GM12875 (cell line): ENCODE data around the gene DHRS7.

Experiments
- H3K4me3 ChIP-seq: one replicate; pipeline ENCODE4 v1.5.1; 2011; ENCODE audit warnings: low read depth, low read length, control low read depth
- TF ChIP-seq, protein P1 (sequence below): IDR thresholded peaks from 2 replicates; pipeline ENCODE4 v1.5.1; 2011; ENCODE audit warnings: low read depth, mild to moderate bottlenecking, control low read depth, inconsistent platforms, low read length, moderate library complexity, borderline replicate concordance; ENCODE audit not compliant: insufficient read depth

DHRS7 gene

GRCh38 chr14:60163693-60164092 is 1.5 kb downstream of the DHRS7 start:
- no peak overlapping the region for H3K4me3 ChIP-seq
- TF ChIP-seq, protein P1, sequence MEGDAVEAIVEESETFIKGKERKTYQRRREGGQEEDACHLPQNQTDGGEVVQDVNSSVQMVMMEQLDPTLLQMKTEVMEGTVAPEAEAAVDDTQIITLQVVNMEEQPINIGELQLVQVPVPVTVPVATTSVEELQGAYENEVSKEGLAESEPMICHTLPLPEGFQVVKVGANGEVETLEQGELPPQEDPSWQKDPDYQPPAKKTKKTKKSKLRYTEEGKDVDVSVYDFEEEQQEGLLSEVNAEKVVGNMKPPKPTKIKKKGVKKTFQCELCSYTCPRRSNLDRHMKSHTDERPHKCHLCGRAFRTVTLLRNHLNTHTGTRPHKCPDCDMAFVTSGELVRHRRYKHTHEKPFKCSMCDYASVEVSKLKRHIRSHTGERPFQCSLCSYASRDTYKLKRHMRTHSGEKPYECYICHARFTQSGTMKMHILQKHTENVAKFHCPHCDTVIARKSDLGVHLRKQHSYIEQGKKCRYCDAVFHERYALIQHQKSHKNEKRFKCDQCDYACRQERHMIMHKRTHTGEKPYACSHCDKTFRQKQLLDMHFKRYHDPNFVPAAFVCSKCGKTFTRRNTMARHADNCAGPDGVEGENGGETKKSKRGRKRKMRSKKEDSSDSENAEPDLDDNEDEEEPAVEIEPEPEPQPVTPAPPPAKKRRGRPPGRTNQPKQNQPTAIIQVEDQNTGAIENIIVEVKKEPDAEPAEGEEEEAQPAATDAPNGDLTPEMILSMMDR = no peak

DNA sequence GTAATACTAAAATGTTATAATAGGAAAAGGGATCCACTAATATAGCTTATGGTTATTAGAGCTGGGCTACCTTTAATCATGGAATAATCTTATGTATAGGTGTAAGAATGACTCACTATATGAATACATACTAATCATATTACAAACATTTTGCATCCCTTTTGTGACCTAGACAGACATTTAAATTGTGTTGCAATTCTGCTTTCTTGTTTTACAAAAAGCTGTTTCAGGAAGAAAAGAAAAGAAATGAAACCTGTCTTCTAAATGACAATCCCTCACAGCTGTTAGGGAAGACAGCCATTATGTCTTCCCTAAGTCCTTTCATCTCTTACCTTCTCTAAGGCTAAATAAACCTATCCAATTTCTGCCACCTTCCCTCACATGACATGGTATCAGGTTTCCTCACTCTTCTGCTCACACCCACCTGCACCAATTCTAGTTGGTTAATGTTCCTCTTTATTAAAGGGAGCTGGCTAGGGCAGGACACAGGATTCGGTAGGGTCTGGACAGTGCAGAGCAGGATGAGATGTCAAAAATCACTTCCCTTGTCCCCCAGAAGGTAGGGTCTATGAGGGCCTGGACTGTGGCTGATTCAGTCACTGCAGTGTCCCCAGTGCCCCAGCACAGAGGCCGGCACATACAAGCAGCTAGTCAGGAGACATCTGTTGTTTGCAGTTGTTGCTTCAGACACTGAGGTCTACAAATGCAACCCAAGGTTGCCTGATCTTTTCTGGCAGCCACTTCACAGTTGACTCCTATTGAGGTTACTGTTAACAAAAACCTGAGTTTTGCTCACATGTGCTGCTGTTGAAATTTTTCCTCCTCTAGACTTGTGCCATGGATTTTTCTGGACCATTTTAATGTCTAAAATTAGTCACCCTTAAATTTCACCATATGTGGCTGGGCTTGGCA is 3.7 kb downstream of the DHRS7 start:
- TF ChIP-seq, protein P1 = no peak
- H3K4me3 ChIP-seq = no peak overlapping the region

GRCh38 chr14:60160422-60160821 is 4.8 kb downstream of the DHRS7 start:
- TF ChIP-seq, protein P1 = no peak

DNA sequence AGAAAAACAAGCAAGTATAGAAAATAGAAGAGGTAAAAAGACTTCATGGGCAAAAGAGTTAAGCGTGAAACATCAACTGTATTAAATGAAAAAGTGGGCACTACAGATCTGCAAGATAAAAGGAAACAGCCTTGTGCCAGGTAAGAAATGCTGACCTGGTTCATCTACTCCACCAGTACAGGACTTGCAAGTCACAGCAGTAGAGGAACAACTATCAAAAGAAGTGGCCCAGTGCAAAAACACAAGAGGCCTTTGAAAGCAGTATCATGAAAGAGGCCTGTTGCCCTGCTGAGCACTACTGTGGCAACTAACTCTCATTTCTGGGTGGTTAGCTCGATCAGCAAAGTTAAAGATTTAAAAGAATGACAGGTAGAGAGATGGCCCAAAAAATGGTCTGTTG is 10.5 kb downstream of the DHRS7 start:
- H3K4me3 ChIP-seq = no peak overlapping the region
- TF ChIP-seq, protein P1 = no peak

More at GRCh38 chr14:60160422-60160821, 4.8 kb downstream of the DHRS7 start:
- H3K4me3 ChIP-seq = no peak overlapping the region

DNA sequence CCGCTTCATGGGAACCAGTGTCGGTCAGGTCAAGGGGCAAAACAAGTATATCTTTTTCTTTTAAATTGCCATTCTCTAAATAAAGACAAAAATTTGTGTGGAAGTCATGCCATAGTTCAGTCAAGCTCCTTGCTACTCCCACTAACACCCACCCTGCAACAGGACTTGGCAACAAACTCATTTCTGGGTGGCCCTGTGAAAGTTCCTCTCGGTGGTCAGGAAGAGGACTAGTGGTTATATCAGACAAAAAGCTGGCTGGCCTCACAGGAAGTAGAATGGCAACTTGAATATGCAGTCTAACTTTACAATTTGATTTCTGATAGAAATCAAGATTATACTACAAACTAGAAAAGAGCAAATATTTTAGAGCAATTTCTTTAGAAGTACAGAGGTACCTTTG is 11.2 kb downstream of the DHRS7 start:
- H3K4me3 ChIP-seq = no peak overlapping the region
- TF ChIP-seq, protein P1 = no peak

DNA sequence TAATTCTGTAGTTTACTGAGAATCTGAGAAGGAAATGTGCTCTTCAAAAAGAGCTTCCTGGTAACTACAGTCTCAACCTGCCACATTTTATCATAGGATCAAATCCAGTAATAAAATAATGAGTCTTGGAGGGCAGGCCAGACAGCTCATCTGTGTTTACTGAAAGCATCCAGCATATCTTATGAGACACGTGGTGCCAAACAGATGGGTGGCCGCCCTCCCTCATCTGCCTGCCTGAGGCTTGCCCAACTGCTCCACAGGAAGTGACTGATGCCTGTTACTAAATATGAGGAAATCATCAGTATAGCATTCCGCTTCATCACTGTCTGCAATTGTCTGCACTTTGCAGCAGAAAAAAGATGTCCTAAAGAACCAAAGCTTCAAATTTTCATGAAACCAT is 13.5 kb downstream of the DHRS7 start:
- TF ChIP-seq, protein P1 = no peak
- no peak overlapping the region for H3K4me3 ChIP-seq

DNA sequence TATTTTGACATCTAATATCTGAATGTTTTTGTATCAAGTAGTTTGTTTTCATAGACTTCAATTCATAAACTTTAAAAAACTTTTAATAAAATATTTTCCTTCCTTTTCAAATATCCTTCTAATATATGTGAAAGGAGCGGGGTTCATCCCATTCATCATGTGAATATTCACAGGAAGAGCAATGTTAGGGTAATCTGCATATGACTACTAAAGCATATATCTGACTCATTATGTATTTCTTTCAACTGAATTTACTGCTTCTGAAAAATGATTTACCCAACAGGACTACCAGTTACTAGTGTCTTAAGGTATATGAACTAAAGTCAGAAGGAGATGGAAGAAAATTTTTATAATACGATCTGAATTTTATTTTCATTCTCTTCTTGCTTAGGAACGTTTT is 30.5 kb downstream of the DHRS7 start:
- no peak overlapping the region for H3K4me3 ChIP-seq
- TF ChIP-seq, protein P1 = no peak
